HUES48 (cell line): Measurements from ENCODE around the gene MARCHF6.

Experiments used
- H3K27ac ChIP-seq: one replicate; pipeline ENCODE4 v1.7.0; 2013; ENCODE audit warnings: low read depth, low read length, inconsistent platforms
- H3K27me3 ChIP-seq: 2 replicates; pipeline ENCODE4 v1.6.1; 2013; ENCODE audit warnings: mild to moderate bottlenecking, low read length; ENCODE audit not compliant: control insufficient read depth, insufficient read depth
- H3K36me3 ChIP-seq: 2 replicates; pipeline ENCODE4 v1.6.1; 2013; ENCODE audit warnings: low read length; ENCODE audit not compliant: control insufficient read depth, insufficient read depth
- H3K4me1 ChIP-seq: 2 replicates; pipeline ENCODE4 v1.6.1; 2013; ENCODE audit warnings: mild to moderate bottlenecking, low read length; ENCODE audit not compliant: control insufficient read depth, insufficient read depth
- H3K4me3 ChIP-seq: 2 replicates; pipeline ENCODE4 v1.5.1; 2013; ENCODE audit warnings: mild to moderate bottlenecking, low read depth, low read length
- H3K9ac ChIP-seq: 2 replicates; pipeline ENCODE4 v1.6.1; 2013; ENCODE audit warnings: mild to moderate bottlenecking, low read depth, low read length, moderate library complexity
- H3K9me3 ChIP-seq: 2 replicates; pipeline ENCODE4 v1.6.1; 2013; ENCODE audit warnings: low read length; ENCODE audit not compliant: control insufficient read depth, insufficient read depth

MARCHF6 gene

GRCh38 chr5:10354048-10354872 lies 765 bp downstream of the MARCHF6 start:
- Histone ChIP-seq H3K27me3 (peaks cover 9% of the 10 kb centered on the region; the same call in 1 of the 2 replicates), H3K27ac (peak overlapping the region; percentile 98), H3K4me1 (peaks cover 24% of the 10 kb centered on the region), H3K4me3 (peak overlapping the region; percentile 89), H3K9me3 (no peaks in the 10 kb centered on the region), H3K36me3 (no peaks in the 10 kb centered on the region), H3K9ac (peak overlapping the region; percentile 96)

- H3K9me3 ChIP-seq = no peaks in the 10 kb centered on the region
- peak overlapping the region; percentile 89 for H3K4me3 ChIP-seq
- H3K36me3 ChIP-seq = no peaks in the 10 kb centered on the region
- H3K9ac ChIP-seq = peak overlapping the region; percentile 96; the same call in 1 of the 2 replicates
- H3K27ac ChIP-seq = no peak overlapping the region
- H3K4me1 ChIP-seq = peaks cover 24% of the 10 kb centered on the region
- peaks cover 9% of the 10 kb centered on the region; the same call in 1 of the 2 replicates for H3K27me3 ChIP-seq
Measured at GRCh38 chr5:10355071-10355889, 1.8 kb downstream of the MARCHF6 start.

GRCh38 chr5:10358999-10359398 lies 5.5 kb downstream of the MARCHF6 start:
- Histone ChIP-seq H3K4me1 (peaks cover 14% of the 10 kb centered on the region), H3K9me3 (no peaks in the 10 kb centered on the region), H3K9ac (no peak overlapping the region), H3K4me3 (no peak overlapping the region), H3K36me3 (no peaks in the 10 kb centered on the region), H3K27me3 (no peaks in the 10 kb centered on the region), H3K27ac (no peak overlapping the region)

GRCh38 chr5:10360686-10361085 lies 7.2 kb downstream of the MARCHF6 start:
- Histone ChIP-seq H3K27me3 (no peaks in the 10 kb centered on the region), H3K9me3 (no peaks in the 10 kb centered on the region), H3K4me1 (peaks cover 7% of the 10 kb centered on the region), H3K36me3 (no peaks in the 10 kb centered on the region), H3K9ac (no peak overlapping the region), H3K27ac (no peak overlapping the region), H3K4me3 (no peak overlapping the region)

- Histone ChIP-seq H3K9ac (no peak overlapping the region), H3K36me3 (no peaks in the 10 kb centered on the region), H3K4me1 (no peaks in the 10 kb centered on the region), H3K9me3 (no peaks in the 10 kb centered on the region), H3K27ac (no peak overlapping the region), H3K4me3 (no peak overlapping the region), H3K27me3 (no peaks in the 10 kb centered on the region)
Measured at GRCh38 chr5:10363519-10364185, 10.2 kb downstream of the MARCHF6 start.

GRCh38 chr5:10364186-10364689 lies 10.7 kb downstream of the MARCHF6 start:
- Histone ChIP-seq H3K9ac (no peak overlapping the region), H3K4me3 (no peak overlapping the region), H3K4me1 (no peaks in the 10 kb centered on the region), H3K27ac (no peak overlapping the region), H3K36me3 (no peaks in the 10 kb centered on the region), H3K27me3 (no peaks in the 10 kb centered on the region), H3K9me3 (no peaks in the 10 kb centered on the region)

- 0 out of 2 replicates have a peak, but pooled peaks cover 4% of the 10 kb centered on the region for H3K4me1 ChIP-seq
- H3K27me3 ChIP-seq = no peaks in the 10 kb centered on the region
- H3K4me3 ChIP-seq = no peak overlapping the region
- no peak overlapping the region for H3K9ac ChIP-seq
- H3K27ac ChIP-seq = no peak overlapping the region
- H3K36me3 ChIP-seq = no peaks in the 10 kb centered on the region
- H3K9me3 ChIP-seq = no peaks in the 10 kb centered on the region
Measured at GRCh38 chr5:10365782-10366181, 12.3 kb downstream of the MARCHF6 start.

GRCh38 chr5:10366310-10367272 lies 13.1 kb downstream of the MARCHF6 start:
- no peak overlapping the region for H3K9ac ChIP-seq
- H3K9me3 ChIP-seq = no peaks in the 10 kb centered on the region
- H3K4me1 ChIP-seq = 0 out of 2 replicates have a peak, but pooled peaks cover 9% of the 10 kb centered on the region
- H3K27me3 ChIP-seq = no peaks in the 10 kb centered on the region
- no peak overlapping the region for H3K4me3 ChIP-seq
- H3K27ac ChIP-seq = no peak overlapping the region
- no peaks in the 10 kb centered on the region for H3K36me3 ChIP-seq

- no peaks in the 10 kb centered on the region for H3K36me3 ChIP-seq
- no peak overlapping the region for H3K9ac ChIP-seq
- H3K9me3 ChIP-seq = no peaks in the 10 kb centered on the region
- no peak overlapping the region for H3K27ac ChIP-seq
- no peaks in the 10 kb centered on the region for H3K27me3 ChIP-seq
- no peak overlapping the region for H3K4me3 ChIP-seq
- H3K4me1 ChIP-seq = 0 out of 2 replicates have a peak, but pooled peaks cover 9% of the 10 kb centered on the region
Measured at GRCh38 chr5:10367579-10367978, 14.1 kb downstream of the MARCHF6 start.

- Histone ChIP-seq H3K27me3 (no peaks in the 10 kb centered on the region), H3K36me3 (no peaks in the 10 kb centered on the region), H3K4me1 (0 out of 2 replicates have a peak, but pooled peaks cover 9% of the 10 kb centered on the region), H3K9ac (no peak overlapping the region), H3K27ac (no peak overlapping the region), H3K9me3 (no peaks in the 10 kb centered on the region), H3K4me3 (no peak overlapping the region)
Measured at GRCh38 chr5:10370931-10371330, 17.4 kb downstream of the MARCHF6 start.
